ENCODE data around the gene HLA-DRA.

The HLA-DRA gene

GRCh38 chr6:32491700-32492099, 52.0 kb downstream of the HLA-DRA start:
- no peak for DNase-seq (ENCODE audit: extremely low spot score)
- TF ChIP-seq SP1 (IDR thresholded peaks at IDR 0.05) (no peak), SUZ12 (IDR thresholded peaks at IDR 0.05) (no peak)
- ChIA-PET CTCF (no interaction called here), POLR2A (no interaction called here)

- ChIA-PET POLR2A (no interaction called here), CTCF (no interaction called here)
- no peak for DNase-seq (ENCODE audit: extremely low spot score)
- no peak for TF ChIP-seq ZNF384 (IDR thresholded peaks at IDR 0.05)
- no peak for TF ChIP-seq FOXM1 (IDR thresholded peaks at IDR 0.05; ENCODE audit: borderline replicate concordance)
- no peak for TF ChIP-seq SP1 (IDR thresholded peaks at IDR 0.05)
- no peak for TF ChIP-seq LEF1 (IDR thresholded peaks at IDR 0.05; ENCODE audit: borderline replicate concordance)
- TF ChIP-seq ELF4 (IDR thresholded peaks at IDR 0.05) = no peak
- no peak for TF ChIP-seq BHLHE40 (IDR thresholded peaks at IDR 0.05; ENCODE audit: borderline replicate concordance)
- TF ChIP-seq SUZ12 (IDR thresholded peaks at IDR 0.05) = no peak
- no peak for TF ChIP-seq FOXK2 (IDR thresholded peaks at IDR 0.05)
- no peak for TF ChIP-seq NFRKB (IDR thresholded peaks at IDR 0.05)
- TF ChIP-seq PKNOX1 (IDR thresholded peaks at IDR 0.05) = no peak
- no peak for TF ChIP-seq TARDBP (IDR thresholded peaks at IDR 0.05)
- TF ChIP-seq HDGF (IDR thresholded peaks at IDR 0.05; ENCODE audit: borderline replicate concordance) = no peak
- TF ChIP-seq ARNT (IDR thresholded peaks at IDR 0.05) = no peak
- no peak for TF ChIP-seq CTBP1 (IDR thresholded peaks at IDR 0.05; ENCODE audit: borderline replicate concordance)
- no peak for TF ChIP-seq L3MBTL2 (conservative IDR thresholded peaks at IDR 0.05)
- no peak for TF ChIP-seq FOXA1 (IDR thresholded peaks at IDR 0.05)
Measured at GRCh38 chr6:32492351-32492750, 52.7 kb downstream of the HLA-DRA start.

Measured in HEK293T (cell line).